Psoas muscle (tissue), 8 donors: ENCODE data around the gene PRIMA1. TPM values are rescaled to one million over a fixed set of nuclear protein-coding genes. Genes with fewer than 3 reads are reported as not detected.

Experiments used
- ATAC-seq, 4 donors: fragments of 200-7000 bp; cut with Tn5 transposase; one replicate each; pipeline ENCODE4 v1.9.1; 2020; ENCODE audit warnings: moderate library complexity in 3 of 4, mild to moderate bottlenecking in 2 of 4
- DNase-seq, 2 donors: peaks; one replicate each; pipeline ENCODE4 v3.0.0-alpha.2; 2020
- H3K27ac ChIP-seq: fragments of 200-600 bp; one replicate; pipeline ENCODE4 v1.8.0; 2022
- H3K27me3 ChIP-seq, 3 donors: fragments of 200-600 bp in 1 of 3; one replicate each; pipeline versions ENCODE4 v1.6.1 to v1.8.0; 2013 to 2022; ENCODE audit warnings: low read length in 2 of 3, mild to moderate bottlenecking in 2 of 3, moderate library complexity in 1 of 3; ENCODE audit not compliant: insufficient read depth in 3 of 3
- H3K36me3 ChIP-seq, 2 donors: fragments of 200-600 bp in 1 of 2; one replicate each; pipeline versions ENCODE4 v1.6.1 to v1.8.0; 2013 to 2022; ENCODE audit warnings: low read depth in 1 of 2, mild to moderate bottlenecking in 1 of 2, moderate library complexity in 1 of 2; ENCODE audit not compliant: insufficient read depth in 1 of 2
- H3K4me1 ChIP-seq: fragments of 200-600 bp; one replicate; pipeline ENCODE4 v1.8.0; 2022
- H3K4me3 ChIP-seq: fragments of 200-600 bp; one replicate; pipeline ENCODE4 v1.8.0; 2022; ENCODE audit warnings: mild to moderate bottlenecking
- H3K9me3 ChIP-seq: fragments of 200-600 bp; one replicate; pipeline ENCODE4 v1.8.0; 2022
- CTCF ChIP-seq: fragments of 200-600 bp; IDR thresholded peaks from one replicate; pipeline ENCODE4 v1.8.0; 2022; ENCODE audit warnings: antibody characterized with exemption
- WGBS, 3 donors: extraction: QIAGEN DNeasy Blood & Tissue Kit; methylation state at CpG; one replicate each; pipeline versions ENCODE4 v1.1.6 to v1.1.7; 2013; 5-methylcytosine and 5-hydroxymethylcytosine counted together
- intact Hi-C, 2 donors: fragments of 100-400 bp; cut with DNase I; formaldehyde crosslinking; loops; one replicate each; pipeline versions ENCODE4 v1.11.0 to v1.14.2; 2022
- polyA plus RNA-seq, 3 donors: library from polyadenylated mRNA; stranded (reverse); fragments of 200-250 nt; gene quantifications; one replicate each; pipeline ENCODE4 v1.2.3, GENCODE V29; 2013
- total RNA-seq, 4 donors: library from RNA; stranded (reverse); fragmentation: NEBNext Ultra II Directional in 2 of 4; extraction: Animal tissue kit (Norgen Biotek cat#: 25700) in 2 of 4; gene quantifications; one replicate each; pipeline versions ENCODE4 v1.2.1 to v1.2.4, GENCODE V29; 2021 to 2023
- donor health status: healthy with polysubstance abuse.
- donor health status: DM: no; HTN: no; CAD: no; lungs with moderate emphysema.
- donor health status: Bipolar disorder and iron deficiency.
- donor health status: healthy.
- donor health status: DM: yes; HTN: yes; CAD: no.
- donor health status: DM: no; HTN: no; CAD: no.
- donor health status: DM: no; HTN: no; CAD: no.
- donor health status: DM: yes; HTN: yes; CAD: no.

The PRIMA1 gene
- total and polyA plus RNA-seq, 7 donors, result 0.17 to 0.77 (median 0.19) TPM

DNA sequence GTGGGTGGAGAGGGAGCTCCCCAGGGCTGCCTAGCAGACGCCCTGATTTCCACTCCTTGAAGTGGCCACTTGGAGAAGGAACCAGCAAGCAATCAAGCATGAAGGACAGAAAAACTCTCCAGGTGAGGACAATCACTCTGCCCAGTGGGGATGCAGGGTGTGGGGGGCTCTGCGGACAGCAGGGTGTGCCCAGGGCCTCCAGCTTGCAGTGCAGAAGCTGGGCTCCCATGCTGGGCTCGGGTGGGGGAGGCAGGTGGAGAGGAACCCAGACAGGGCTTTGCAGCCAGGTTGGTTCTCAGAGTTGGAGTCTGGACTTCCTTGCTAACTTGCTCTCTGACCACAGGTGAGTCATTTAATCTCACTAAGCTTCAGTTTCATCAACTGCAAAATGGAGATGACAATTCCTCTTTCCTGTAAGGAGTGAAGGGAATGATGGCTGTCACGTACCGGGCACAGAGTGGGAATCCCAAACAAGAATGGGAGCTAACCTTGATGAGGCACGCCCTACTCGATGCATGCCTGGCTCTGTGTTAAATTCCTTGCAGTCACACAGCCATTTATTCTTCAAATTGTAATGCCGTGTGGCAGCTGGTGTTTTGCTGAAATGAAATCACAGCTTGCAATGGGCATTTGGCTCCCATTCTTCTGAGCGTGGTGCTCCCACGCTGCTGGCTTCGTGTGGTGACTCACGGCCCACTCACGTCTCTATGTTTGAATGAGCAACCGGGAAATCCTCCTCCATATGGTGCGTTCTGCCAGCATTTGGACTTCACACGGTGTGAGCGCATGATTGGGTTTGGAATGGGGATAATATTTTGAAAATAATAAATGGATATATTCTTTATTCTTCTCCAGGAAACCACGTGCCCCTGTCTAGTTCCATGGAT is 75.2 kb downstream of the PRIMA1 start:
- no peak for TF ChIP-seq CTCF
- 32 to 43% (median 38%) methylated on average over 18 of the region's 18 CpGs for WGBS, 3 donors

GRCh38 chr14:93712079-93712837 is 76.0 kb downstream of the PRIMA1 start:
- Histone ChIP-seq H3K27ac (no peak overlapping the region), H3K9me3 (no peaks in the 10 kb centered on the region), H3K4me1 (no peaks in the 10 kb centered on the region), H3K4me3 (no peak overlapping the region), H3K27me3 (peaks cover 0 to 2% (median 1%) of the 10 kb centered on the region in 3 donors), H3K36me3 (no peaks in the 10 kb centered on the region)
- ATAC-seq, result no peak
- no peak for TF ChIP-seq CTCF
- 44 to 55% (median 48%) methylated on average over 9 of the region's 9 CpGs for WGBS, 3 donors
- no peak for DNase-seq
- intact Hi-C loops, result no loop called here

More for the DNA sequence above, 75.2 kb downstream of the PRIMA1 start:
- H3K27ac ChIP-seq, result no peak overlapping the region
- DNase-seq (no peak), ATAC-seq (no peak)
- H3K9me3 ChIP-seq, result no peaks in the 10 kb centered on the region
- peaks cover 0 to 2% (median 1%) of the 10 kb centered on the region in 3 donors for H3K27me3 ChIP-seq
- H3K4me3 ChIP-seq, result no peak overlapping the region
- intact Hi-C loops, result no loop called here
- no peaks in the 10 kb centered on the region for H3K4me1 ChIP-seq
- no peaks in the 10 kb centered on the region for H3K36me3 ChIP-seq

GRCh38 chr14:93709249-93709648 is 79.0 kb downstream of the PRIMA1 start:
- WGBS, 3 donors, result 91 to 94% (median 93%) methylated on average over 4 of the region's 4 CpGs
- no peak overlapping the region for H3K27ac ChIP-seq
- H3K4me3 ChIP-seq, result no peak overlapping the region
- no peak for ATAC-seq
- H3K27me3 ChIP-seq, result peaks cover 0 to 2% (median 1%) of the 10 kb centered on the region in 3 donors
- DNase-seq, result no peak
- no peaks in the 10 kb centered on the region for H3K36me3 ChIP-seq
- H3K9me3 ChIP-seq, result no peaks in the 10 kb centered on the region
- TF ChIP-seq CTCF, result no peak
- no peaks in the 10 kb centered on the region for H3K4me1 ChIP-seq
- intact Hi-C loops, result no loop called here

- H3K4me1 ChIP-seq, result no peaks in the 10 kb centered on the region
- ATAC-seq (no peak), DNase-seq (no peak)
- 91 to 94% (median 92%) methylated on average over 5 of the region's 5 CpGs for WGBS, 3 donors
- intact Hi-C loops, result no loop called here
- no peak overlapping the region for H3K4me3 ChIP-seq
- no peak overlapping the region for H3K27ac ChIP-seq
- no peaks in the 10 kb centered on the region for H3K36me3 ChIP-seq
- H3K9me3 ChIP-seq, result no peaks in the 10 kb centered on the region
- H3K27me3 ChIP-seq, result no peaks in the 10 kb centered on the region
- TF ChIP-seq CTCF, result no peak
Observed at GRCh38 chr14:93708800-93709199, 79.5 kb downstream of the PRIMA1 start.
